DMS53 (cell line): ENCODE measurements around the gene AFF1.
"Not testable (repeated sequence)": the region's sequence is repeated elsewhere in the genome, so short reads cannot be mapped to it uniquely, and the experiment has no call there.

ENCODE experiments used
- DNase-seq: peaks from one replicate; lab custom pipeline; 2025; lab: John Stamatoyannopoulos, UW

The AFF1 gene

GRCh38 chr4:87037171-87037570 lies 102.4 kb downstream of the AFF1 start:
- not testable (repeated sequence) for DNase-seq

GRCh38 chr4:87037671-87038334 lies 103.0 kb downstream of the AFF1 start:
- DNase-seq: no peak

- peak; percentile 72 for DNase-seq
These were observed 104.2 kb downstream of the AFF1 start for GRCh38 chr4:87038837-87039615.

- DNase-seq: no peak
These were observed 106.3 kb downstream of the AFF1 start for GRCh38 chr4:87041141-87041540.

GRCh38 chr4:87042221-87042620 lies 107.4 kb downstream of the AFF1 start:
- DNase-seq: no peak

GRCh38 chr4:87042986-87043820 lies 108.4 kb downstream of the AFF1 start:
- no peak for DNase-seq

- no peak for DNase-seq
These were observed 109.9 kb downstream of the AFF1 start for GRCh38 chr4:87044511-87045233.

GRCh38 chr4:87045234-87045558 lies 110.4 kb downstream of the AFF1 start:
- no peak for DNase-seq

- no peak for DNase-seq
These were observed 110.8 kb downstream of the AFF1 start for GRCh38 chr4:87045659-87046058.

- DNase-seq: no peak
These were observed 111.3 kb downstream of the AFF1 start for GRCh38 chr4:87046121-87046551.

GRCh38 chr4:87047281-87047798 lies 112.5 kb downstream of the AFF1 start:
- no peak for DNase-seq

GRCh38 chr4:87049508-87049907 lies 114.7 kb downstream of the AFF1 start:
- no peak for DNase-seq

- DNase-seq: no peak
These were observed 115.8 kb downstream of the AFF1 start for GRCh38 chr4:87050596-87050995.

- no peak for DNase-seq
These were observed 116.4 kb downstream of the AFF1 start for GRCh38 chr4:87051121-87051713.

GRCh38 chr4:87052615-87053014 lies 117.8 kb downstream of the AFF1 start:
- DNase-seq: no peak

- DNase-seq: no peak
These were observed 118.4 kb downstream of the AFF1 start for GRCh38 chr4:87053176-87053658.

GRCh38 chr4:87053802-87054767 lies 119.3 kb downstream of the AFF1 start:
- no peak for DNase-seq

- no peak for DNase-seq
These were observed 120.1 kb downstream of the AFF1 start for GRCh38 chr4:87054900-87055299.

- DNase-seq: no peak
These were observed 120.5 kb downstream of the AFF1 start for GRCh38 chr4:87055311-87055710.

- no peak for DNase-seq
These were observed 122.1 kb downstream of the AFF1 start for GRCh38 chr4:87056881-87057280.
